OCI-LY1 (cell line): ENCODE results near the gene CLSTN2.

ENCODE experiments used
- H2AFZ ChIP-seq: fragments of 200-600 bp; sonication (generic), shearing (Covaris generic); 2 replicates; pipeline ENCODE4 v1.6.0; 2014; ENCODE audit warnings: antibody characterized with exemption, mild to moderate bottlenecking, low read length
- H3F3A ChIP-seq: fragments of 200-600 bp; sonication (generic), shearing (Covaris generic); 2 replicates; pipeline ENCODE4 v1.6.0; 2014; ENCODE audit warnings: mild to moderate bottlenecking, antibody characterized with exemption, low read length, moderate library complexity; ENCODE audit not compliant: insufficient read depth
- H3K27ac ChIP-seq: fragments of 200-600 bp; sonication (generic); 2 replicates; pipeline ENCODE4 v1.5.1; 2014; ENCODE audit warnings: low read length, mixed run types, mild to moderate bottlenecking, low read depth; ENCODE audit not compliant: poor library complexity, severe bottlenecking
- H3K27me3 ChIP-seq: fragments of 200-600 bp; sonication (generic); 2 replicates; pipeline ENCODE4 v1.6.0; 2014; ENCODE audit warnings: antibody characterized with exemption, mild to moderate bottlenecking, low read length, moderate library complexity; ENCODE audit not compliant: insufficient read depth
- H3K36me3 ChIP-seq: fragments of 200-600 bp; sonication (generic); 2 replicates; pipeline ENCODE4 v1.6.1; 2014; ENCODE audit warnings: mild to moderate bottlenecking, antibody characterized with exemption, low read length, moderate library complexity, mixed read lengths; ENCODE audit not compliant: insufficient read depth
- H3K4me1 ChIP-seq: fragments of 200-600 bp; sonication (generic); 2 replicates; pipeline ENCODE4 v1.5.1; 2014; ENCODE audit warnings: mild to moderate bottlenecking, low read length, moderate library complexity; ENCODE audit not compliant: insufficient read depth, severe bottlenecking
- H3K4me2 ChIP-seq: fragments of 200-600 bp; sonication (generic), shearing (Covaris generic); 2 replicates; pipeline ENCODE4 v1.6.1; 2014; ENCODE audit warnings: low read length
- H3K4me3 ChIP-seq: fragments of 200-600 bp; sonication (generic); 2 replicates; pipeline ENCODE4 v1.5.1; 2014; ENCODE audit warnings: low read length, low read depth, mild to moderate bottlenecking, mixed read lengths; ENCODE audit not compliant: poor library complexity, severe bottlenecking
- H3K79me2 ChIP-seq: fragments of 200-600 bp; shearing (Covaris generic); 2 replicates; pipeline ENCODE4 v1.6.1; 2016; ENCODE audit warnings: mixed run types, low read length, mixed read lengths; ENCODE audit not compliant: insufficient read depth
- H3K9ac ChIP-seq: fragments of 200-600 bp; sonication (generic), shearing (Covaris generic); 2 replicates; pipeline ENCODE4 v1.6.1; 2014; ENCODE audit warnings: mild to moderate bottlenecking, low read length, mixed read lengths
- H3K9me2 ChIP-seq: fragments of 200-600 bp; sonication (generic), shearing (Covaris generic); 2 replicates; pipeline ENCODE4 v1.6.1; 2014; ENCODE audit warnings: low read depth, mild to moderate bottlenecking, low read length, mixed read lengths
- H3K9me3 ChIP-seq: fragments of 200-600 bp; shearing (Covaris generic); 2 replicates; pipeline ENCODE4 v1.6.1; 2014; ENCODE audit warnings: low read length, mixed read lengths
- H4K20me1 ChIP-seq: fragments of 200-600 bp; sonication (generic), shearing (Covaris generic); 2 replicates; pipeline ENCODE4 v1.6.0; 2016; ENCODE audit warnings: mild to moderate bottlenecking, low read length; ENCODE audit not compliant: insufficient read depth
- EZH2 ChIP-seq: fragments of 200-600 bp; sonication (generic), shearing (Covaris generic); IDR thresholded peaks from 2 replicates; pipeline ENCODE4 v1.8.0; 2017; ENCODE audit warnings: borderline replicate concordance, mixed run types, mild to moderate bottlenecking, antibody characterized with exemption, low read length, moderate library complexity, mixed read lengths
- TF ChIP-seq, protein P1 (sequence below): fragments of 200-600 bp; sonication (generic), shearing (Covaris generic); IDR thresholded peaks from 2 replicates; pipeline ENCODE4 v1.5.1; 2017; ENCODE audit warnings: mild to moderate bottlenecking, antibody characterized with exemption, low read length, moderate library complexity, mixed read lengths

The CLSTN2 gene

DNA sequence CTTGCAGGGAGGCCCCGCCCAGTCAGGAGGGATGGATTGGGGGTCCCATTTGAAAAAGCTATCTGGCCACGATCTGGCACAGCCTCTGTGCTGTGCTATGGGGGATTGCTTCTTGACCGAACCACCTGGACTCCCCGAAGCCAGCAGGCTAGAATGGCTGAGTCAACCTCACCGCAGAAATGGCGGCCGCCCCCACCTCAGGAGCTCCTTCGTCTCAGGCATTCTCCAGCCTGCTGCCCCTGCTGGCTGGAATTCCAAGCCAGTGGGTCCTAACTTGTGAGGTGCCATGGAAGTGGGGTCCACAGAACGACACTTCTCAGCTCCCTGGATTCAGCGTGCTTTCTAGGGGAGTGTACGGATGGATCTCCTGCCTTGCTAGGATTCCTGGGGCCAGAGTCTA is 562.3 kb downstream of the CLSTN2 start:
- no peaks in the 10 kb centered on the region for H3K27me3 ChIP-seq
- H3K4me2 ChIP-seq: no peak overlapping the region
- no peak overlapping the region for H3K27ac ChIP-seq
- no peaks in the 10 kb centered on the region for H3F3A ChIP-seq
- no peaks in the 10 kb centered on the region for H3K9me3 ChIP-seq
- H3K79me2 ChIP-seq: no peaks in the 10 kb centered on the region
- no peaks in the 10 kb centered on the region for H4K20me1 ChIP-seq
- no peak overlapping the region for H3K4me3 ChIP-seq
- no peaks in the 10 kb centered on the region for H3K4me1 ChIP-seq
- TF ChIP-seq EZH2: no peak
- TF ChIP-seq, protein P1, sequence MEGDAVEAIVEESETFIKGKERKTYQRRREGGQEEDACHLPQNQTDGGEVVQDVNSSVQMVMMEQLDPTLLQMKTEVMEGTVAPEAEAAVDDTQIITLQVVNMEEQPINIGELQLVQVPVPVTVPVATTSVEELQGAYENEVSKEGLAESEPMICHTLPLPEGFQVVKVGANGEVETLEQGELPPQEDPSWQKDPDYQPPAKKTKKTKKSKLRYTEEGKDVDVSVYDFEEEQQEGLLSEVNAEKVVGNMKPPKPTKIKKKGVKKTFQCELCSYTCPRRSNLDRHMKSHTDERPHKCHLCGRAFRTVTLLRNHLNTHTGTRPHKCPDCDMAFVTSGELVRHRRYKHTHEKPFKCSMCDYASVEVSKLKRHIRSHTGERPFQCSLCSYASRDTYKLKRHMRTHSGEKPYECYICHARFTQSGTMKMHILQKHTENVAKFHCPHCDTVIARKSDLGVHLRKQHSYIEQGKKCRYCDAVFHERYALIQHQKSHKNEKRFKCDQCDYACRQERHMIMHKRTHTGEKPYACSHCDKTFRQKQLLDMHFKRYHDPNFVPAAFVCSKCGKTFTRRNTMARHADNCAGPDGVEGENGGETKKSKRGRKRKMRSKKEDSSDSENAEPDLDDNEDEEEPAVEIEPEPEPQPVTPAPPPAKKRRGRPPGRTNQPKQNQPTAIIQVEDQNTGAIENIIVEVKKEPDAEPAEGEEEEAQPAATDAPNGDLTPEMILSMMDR: no peak
- H3K36me3 ChIP-seq: no peaks in the 10 kb centered on the region
- no peaks in the 10 kb centered on the region for H3K9me2 ChIP-seq
- no peak overlapping the region for H2AFZ ChIP-seq
- H3K9ac ChIP-seq: no peak overlapping the region

DNA sequence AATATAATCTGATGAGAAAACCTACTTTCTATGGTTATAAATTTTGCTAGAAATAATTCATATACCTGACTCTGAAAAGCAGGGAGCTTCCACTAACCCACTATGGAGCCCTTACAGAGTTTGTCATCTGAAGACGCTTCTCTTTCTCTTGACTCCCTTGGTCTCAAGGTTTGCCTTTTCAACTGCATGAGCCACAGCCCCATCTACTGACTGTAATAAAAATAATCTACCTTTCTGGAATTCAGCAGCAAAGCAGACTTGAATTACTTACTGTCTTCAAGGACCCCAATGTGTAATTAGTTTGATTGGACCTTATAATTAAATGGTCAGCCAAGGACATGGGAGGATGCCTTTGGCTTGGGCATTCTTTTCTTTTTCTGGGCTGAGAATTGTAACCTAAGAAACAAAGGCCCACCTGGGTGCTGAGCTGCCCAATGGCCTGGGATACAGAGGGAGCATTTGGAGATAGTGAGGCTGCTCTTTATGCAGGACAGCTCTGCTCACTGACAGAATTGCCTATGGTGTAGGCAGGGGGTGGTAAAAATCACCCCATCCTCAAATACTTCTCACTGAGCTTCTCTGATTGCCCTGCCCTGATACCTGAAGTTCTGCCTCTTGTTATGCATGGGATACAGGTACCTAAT is 564.3 kb downstream of the CLSTN2 start:
- no peaks in the 10 kb centered on the region for H3F3A ChIP-seq
- H3K9ac ChIP-seq: no peak overlapping the region
- no peak overlapping the region for H3K4me3 ChIP-seq
- H3K9me2 ChIP-seq: no peaks in the 10 kb centered on the region
- no peak overlapping the region for H3K4me2 ChIP-seq
- no peak overlapping the region for H2AFZ ChIP-seq
- H4K20me1 ChIP-seq: no peaks in the 10 kb centered on the region
- no peaks in the 10 kb centered on the region for H3K36me3 ChIP-seq
- no peaks in the 10 kb centered on the region for H3K27me3 ChIP-seq
- H3K9me3 ChIP-seq: no peaks in the 10 kb centered on the region
- no peaks in the 10 kb centered on the region for H3K4me1 ChIP-seq
- no peak for TF ChIP-seq EZH2
- TF ChIP-seq, protein P1: peak; percentile 43; the same call in 1 of the 2 replicates
- H3K27ac ChIP-seq: no peak overlapping the region
- H3K79me2 ChIP-seq: no peaks in the 10 kb centered on the region

DNA sequence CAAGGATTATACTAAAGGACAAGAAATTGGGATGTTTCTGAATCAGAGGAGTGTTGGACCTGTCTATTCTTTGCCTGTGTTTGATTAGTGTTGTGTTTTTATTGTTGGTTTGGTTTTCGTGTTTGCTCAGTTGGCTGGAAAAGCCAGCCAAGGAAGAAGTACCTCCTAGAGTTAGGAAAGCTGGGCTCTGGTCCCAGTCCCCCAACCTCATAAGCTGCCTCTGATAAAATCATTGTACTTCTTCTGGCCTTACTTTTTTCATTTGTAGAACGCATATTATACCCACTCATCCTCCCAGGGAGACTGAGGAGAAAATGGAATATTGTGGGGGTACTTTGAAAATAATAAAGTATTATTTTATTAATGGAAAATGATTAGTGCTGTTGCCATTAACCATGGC is 565.5 kb downstream of the CLSTN2 start:
- no peak overlapping the region for H3K4me3 ChIP-seq
- no peaks in the 10 kb centered on the region for H3K27me3 ChIP-seq
- H3K4me2 ChIP-seq: no peak overlapping the region
- H3K79me2 ChIP-seq: no peaks in the 10 kb centered on the region
- no peaks in the 10 kb centered on the region for H4K20me1 ChIP-seq
- H3K27ac ChIP-seq: no peak overlapping the region
- TF ChIP-seq EZH2: no peak
- TF ChIP-seq, protein P1: no peak
- H3K4me1 ChIP-seq: no peaks in the 10 kb centered on the region
- no peaks in the 10 kb centered on the region for H3K9me3 ChIP-seq
- no peak overlapping the region for H2AFZ ChIP-seq
- H3K9me2 ChIP-seq: no peaks in the 10 kb centered on the region
- H3K9ac ChIP-seq: no peak overlapping the region
- H3K36me3 ChIP-seq: no peaks in the 10 kb centered on the region
- no peaks in the 10 kb centered on the region for H3F3A ChIP-seq
